G401 (cell line): ENCODE results near the gene UBA7. TPM values are rescaled to one million over a fixed set of nuclear protein-coding genes. Genes with fewer than 3 reads are reported as not detected.
A peak's percentile ranks its signal among the peaks of the same experiment; 100 is the strongest.

Experiments
- DNase-seq: peaks from one replicate; pipeline ENCODE4 v3.0.0-alpha.2; 2015; ENCODE audit warnings: low spot score
- in situ Hi-C: cut with HindIII; loops from 2 replicates; pipeline ENCODE4 v1.10.0; 2016; ENCODE audit warnings: low sequenced_read_pairs, mixed read lengths
- total RNA-seq: library from RNA; depleted of rRNA; stranded (reverse); fragments of >200 nt; shearing (Covaris generic); gene quantifications from 2 replicates; pipeline ENCODE4 v1.2.3, GENCODE V29; 2014; rRNA removed

Gene UBA7
- total RNA-seq, 1 experiment from 2014 or later: 0.14 TPM

DNA sequence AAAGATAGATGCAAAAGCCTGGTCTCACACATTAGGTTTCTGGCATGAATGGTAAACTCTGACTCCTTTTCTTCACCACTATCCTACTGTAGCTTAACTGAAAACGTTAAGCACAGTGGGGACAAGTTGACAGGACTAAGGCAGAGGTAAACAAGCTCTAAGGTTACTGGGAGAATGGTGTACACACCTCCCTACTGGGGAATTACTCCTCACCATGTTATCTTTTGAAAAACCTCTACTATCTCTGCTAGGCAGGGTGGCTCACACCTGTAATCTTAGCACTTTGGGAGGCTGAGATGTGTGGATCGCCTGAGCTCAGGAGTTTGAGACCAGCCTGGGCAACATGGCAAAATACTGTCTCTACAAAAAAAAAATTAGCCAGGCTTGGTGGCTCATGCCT lies 56.6 kb downstream of the UBA7 start:
- in situ Hi-C loops: no loop called here
- no peak for DNase-seq

DNA sequence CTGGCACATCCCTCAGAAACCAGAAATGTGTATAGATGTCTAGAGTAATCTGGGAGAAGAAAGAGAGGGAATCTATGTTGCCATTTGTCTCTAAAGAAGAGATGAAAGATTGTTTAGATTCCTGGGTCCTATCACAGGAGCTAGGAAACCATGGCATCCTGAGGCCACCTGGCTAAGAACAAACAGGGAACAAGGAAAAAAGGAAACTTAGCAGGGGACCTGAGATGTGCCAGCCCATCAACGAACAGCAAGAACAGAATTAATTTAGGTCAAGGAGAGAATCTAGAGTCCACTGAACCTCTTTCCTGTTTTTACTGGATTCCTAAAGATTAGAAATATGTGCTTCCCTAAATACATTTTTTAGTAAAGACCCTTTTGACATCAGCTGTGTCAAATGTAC lies 57.7 kb downstream of the UBA7 start:
- peak; percentile 79 for DNase-seq
- in situ Hi-C loops: no loop called here

Other genes with a start within 250 kb of the UBA7 start
- gene APEH, start 139.6 kb downstream of the UBA7 start, total RNA-seq: 261 and 301 TPM in 2 replicates
- gene MST1, start 124.5 kb downstream of the UBA7 start, total RNA-seq: 0.06 and 0.95 TPM in 2 replicates
- 24.9 and 34.0 TPM in 2 replicates for gene RNF123, start 124.4 kb downstream of the UBA7 start, total RNA-seq
- gene AMIGO3, start 94.3 kb downstream of the UBA7 start, total RNA-seq: 1.1 and 2.2 TPM in 2 replicates
- 23.1 and 26.8 TPM in 2 replicates for gene GMPPB, start 90.0 kb downstream of the UBA7 start, total RNA-seq
- gene IP6K1, start 27.4 kb downstream of the UBA7 start, total RNA-seq: 33.2 and 42.5 TPM in 2 replicates
- gene CDHR4, start 14.1 kb downstream of the UBA7 start, total RNA-seq: not detected in 2 replicates
- gene INKA1, start 10.7 kb downstream of the UBA7 start, total RNA-seq: 0.68 and 5.2 TPM in 2 replicates
- 7.2 and 20.4 TPM in 2 replicates for gene TRAIP, start 42.6 kb upstream of the UBA7 start, total RNA-seq
- 1.4 and 2.1 TPM in 2 replicates for gene CAMKV, start 56.0 kb upstream of the UBA7 start, total RNA-seq
- gene MST1R, start 89.9 kb upstream of the UBA7 start, total RNA-seq: not detected in 2 replicates
- 12.1 TPM in 2 replicates for gene MON1A, start 115.9 kb upstream of the UBA7 start, total RNA-seq
- gene RBM6, start 126.2 kb upstream of the UBA7 start, total RNA-seq: 17.7 and 36.5 TPM in 2 replicates